IMR-90 (cell line): ENCODE results near the gene EXOC4. TPM values are rescaled to one million over a fixed set of nuclear protein-coding genes. Genes with fewer than 3 reads are reported as not detected.

Experiments used
- ATAC-seq: fragments of 200-7000 bp; cut with Tn5 transposase; 2 replicates; pipeline ENCODE4 v1.9.1; 2020; ENCODE audit warnings: low read depth, mild to moderate bottlenecking, moderate library complexity
- BruUV-seq: library from RNA; stranded (reverse); fragments of 400-500 nt; replicated peaks from 2 replicates; lab custom pipeline; 2021; lab: Mats Ljungman, UMichigan
- CTCF ChIA-PET: fragments of 300-600 bp; formaldehyde crosslinking; extraction: SDS; loops from one replicate; lab custom pipeline; 2021; ENCODE audit warnings: antibody characterized with exemption; lab: Yijun Ruan, JAX
- POLR2A ChIA-PET: fragments of 300-600 bp; sonication (Branson Sonifier 250); formaldehyde crosslinking; loops from one replicate; lab custom pipeline; 2022; ENCODE audit warnings: antibody characterized with exemption; ENCODE audit not compliant: unreplicated experiment; lab: Charles Lee
- DNase-seq: peaks from one replicate; pipeline ENCODE4 v3.0.0; 2013
- H2AFZ ChIP-seq: replicated peaks from 2 replicates; pipeline ENCODE3; 2013; ENCODE audit warnings: low read length, mild to moderate bottlenecking; ENCODE audit not compliant: poor library complexity
- H2AK5ac ChIP-seq: 2 replicates; pipeline ENCODE4 v1.6.1; 2013; ENCODE audit warnings: low read depth, low read length, inconsistent platforms
- H2AK9ac ChIP-seq: replicated peaks from 2 replicates; pipeline ENCODE3; 2013; ENCODE audit warnings: mild to moderate bottlenecking, low read depth, low read length, moderate library complexity; ENCODE audit not compliant: poor library complexity
- H2BK120ac ChIP-seq: 2 replicates; pipeline ENCODE4 v1.6.1; 2013; ENCODE audit warnings: low read depth, low read length, inconsistent platforms
- H2BK15ac ChIP-seq: 3 replicates; pipeline ENCODE4 v1.6.1; 2013; ENCODE audit warnings: low read depth, low read length, inconsistent platforms
- H2BK20ac ChIP-seq: 2 replicates; pipeline ENCODE4 v1.6.1; 2013; ENCODE audit warnings: low read depth, mild to moderate bottlenecking, inconsistent platforms, low read length, moderate library complexity
- H2BK5ac ChIP-seq: 2 replicates; pipeline ENCODE4 v1.6.1; 2013; ENCODE audit warnings: mild to moderate bottlenecking, low read depth, low read length, inconsistent platforms; ENCODE audit not compliant: poor library complexity, severe bottlenecking
- H3K14ac ChIP-seq: replicated peaks from 2 replicates; pipeline ENCODE4 v1.6.1; 2013; ENCODE audit warnings: low read depth, low read length, inconsistent platforms
- H3K18ac ChIP-seq: 2 replicates; pipeline ENCODE4 v1.6.1; 2013; ENCODE audit warnings: low read depth, low read length, control low read depth
- H3K23ac ChIP-seq: 2 replicates; pipeline ENCODE4 v1.6.1; 2013; ENCODE audit warnings: low read depth, low read length, inconsistent platforms
- H3K27ac ChIP-seq: 2 replicates; pipeline ENCODE4 v1.5.1; 2013; ENCODE audit warnings: mild to moderate bottlenecking, control low read depth, low read length; ENCODE audit not compliant: insufficient read depth
- H3K27me3 ChIP-seq: 2 replicates; pipeline ENCODE4 v1.6.1; 2013; ENCODE audit warnings: low read length; ENCODE audit not compliant: control insufficient read depth, insufficient read depth
- H3K36me3 ChIP-seq: 2 replicates; pipeline ENCODE4 v1.6.1; 2013; ENCODE audit warnings: low read length, mixed read lengths; ENCODE audit not compliant: control insufficient read depth, insufficient read depth
- H3K4ac ChIP-seq: 2 replicates; pipeline ENCODE4 v1.6.1; 2013; ENCODE audit warnings: low read depth, low read length, inconsistent platforms
- H3K4me1 ChIP-seq: 2 replicates; pipeline ENCODE4 v1.6.1; 2013; ENCODE audit warnings: low read length, mixed read lengths; ENCODE audit not compliant: control insufficient read depth, insufficient read depth
- H3K4me2 ChIP-seq: 2 replicates; pipeline ENCODE4 v1.6.1; 2013; ENCODE audit warnings: low read depth, mild to moderate bottlenecking, control low read depth, low read length, moderate library complexity
- H3K4me3 ChIP-seq: 2 replicates; pipeline ENCODE4 v1.5.1; 2013; ENCODE audit warnings: low read depth, mild to moderate bottlenecking, control low read depth, low read length, moderate library complexity; ENCODE audit not compliant: insufficient read depth
- H3K56ac ChIP-seq: 2 replicates; pipeline ENCODE4 v1.6.1; 2013; ENCODE audit warnings: low read length, inconsistent platforms; ENCODE audit not compliant: insufficient read depth; ENCODE audit errors: extremely low read depth
- H3K79me1 ChIP-seq, 2 experiments: 2 replicates each; pipeline ENCODE4 v1.6.1; 2013; ENCODE audit warnings: low read length in 2 of 2, inconsistent platforms in 1 of 2, low read depth in 1 of 2
- H3K9ac ChIP-seq: 2 replicates; pipeline ENCODE4 v1.6.1; 2013; ENCODE audit warnings: low read depth, low read length, control low read depth
- H3K9me1 ChIP-seq: 2 replicates; pipeline ENCODE4 v1.6.1; 2013; ENCODE audit warnings: low read length, inconsistent platforms; ENCODE audit not compliant: insufficient read depth
- H3K9me3 ChIP-seq: 2 replicates; pipeline ENCODE4 v1.6.1; 2013; ENCODE audit warnings: low read length; ENCODE audit not compliant: control insufficient read depth, insufficient read depth
- H4K20me1 ChIP-seq: 2 replicates; pipeline ENCODE4 v1.6.1; 2013; ENCODE audit warnings: low read length, inconsistent platforms; ENCODE audit not compliant: insufficient read depth
- H4K5ac ChIP-seq: 2 replicates; pipeline ENCODE4 v1.6.1; 2013; ENCODE audit warnings: mild to moderate bottlenecking, low read depth, low read length, control low read depth
- H4K8ac ChIP-seq, 2 experiments: 2 replicates each; pipeline ENCODE4 v1.6.1; 2013; ENCODE audit warnings: low read depth in 2 of 2, low read length in 2 of 2, control low read depth in 1 of 2, inconsistent platforms in 1 of 2
- H4K91ac ChIP-seq: 2 replicates; pipeline ENCODE4 v1.6.1; 2013; ENCODE audit warnings: low read depth, low read length, inconsistent platforms; ENCODE audit not compliant: insufficient read depth
- BHLHE40 ChIP-seq: fragments of 150-350 bp; IDR thresholded peaks from 2 replicates; pipeline ENCODE4 v1.6.1; 2016; ENCODE audit warnings: mild to moderate bottlenecking, low read depth, low read length
- CEBPB ChIP-seq: IDR thresholded peaks from 2 replicates; pipeline ENCODE4 v1.6.1; 2012; ENCODE audit warnings: low read depth, low read length, improper control_type of control experiment
- CHD1 ChIP-seq: IDR thresholded peaks from 2 replicates; pipeline ENCODE4 v1.6.1; 2012; ENCODE audit warnings: low read depth, low read length, improper control_type of control experiment
- ELK1 ChIP-seq: fragments of 150-350 bp; IDR thresholded peaks from 2 replicates; pipeline ENCODE4 v1.6.1; 2016; ENCODE audit warnings: low read depth, mild to moderate bottlenecking, low read length, moderate library complexity, borderline replicate concordance
- FOS ChIP-seq: fragments of 150-350 bp; IDR thresholded peaks from 2 replicates; pipeline ENCODE4 v1.6.1; 2016; ENCODE audit warnings: low read depth, low read length
- MAFK ChIP-seq: IDR thresholded peaks from 2 replicates; pipeline ENCODE4 v1.6.1; 2012; ENCODE audit warnings: low read depth, low read length, improper control_type of control experiment
- MAZ ChIP-seq: IDR thresholded peaks from 2 replicates; pipeline ENCODE4 v1.6.1; 2012; ENCODE audit warnings: low read depth, mild to moderate bottlenecking, low read length, improper control_type of control experiment, moderate library complexity, borderline replicate concordance
- MXI1 ChIP-seq: IDR thresholded peaks from 2 replicates; pipeline ENCODE4 v1.6.1; 2012; ENCODE audit warnings: low read depth, mild to moderate bottlenecking, low read length, moderate library complexity, borderline replicate concordance
- NFE2L2 ChIP-seq: fragments of 150-350 bp; IDR thresholded peaks from 2 replicates; pipeline ENCODE4 v1.6.1; 2016; ENCODE audit warnings: low read depth, mild to moderate bottlenecking, low read length
- POLR2A ChIP-seq: IDR thresholded peaks from 2 replicates; pipeline ENCODE4 v1.6.1; 2012; ENCODE audit warnings: mild to moderate bottlenecking, low read depth, low read length
- RAD21 ChIP-seq: IDR thresholded peaks from 2 replicates; pipeline ENCODE4 v1.6.1; 2012; ENCODE audit warnings: low read length, improper control_type of control experiment
- RCOR1 ChIP-seq: IDR thresholded peaks from 2 replicates; pipeline ENCODE4 v1.6.1; 2012; ENCODE audit warnings: mild to moderate bottlenecking, low read length, improper control_type of control experiment; ENCODE audit not compliant: insufficient replicate concordance
- RFX5 ChIP-seq: IDR thresholded peaks from 2 replicates; pipeline ENCODE4 v1.8.0; 2012; ENCODE audit warnings: low read depth, mild to moderate bottlenecking, low read length, moderate library complexity
- SMC3 ChIP-seq: fragments of 150-350 bp; IDR thresholded peaks from 2 replicates; pipeline ENCODE4 v1.6.1; 2016; ENCODE audit warnings: low read depth, mild to moderate bottlenecking, antibody characterized with exemption, low read length, moderate library complexity
- WGBS, 2 experiments: methylation state at CpG; one replicate each; pipeline versions ENCODE4 v1.1.5 to v1.1.7; 2013; ENCODE audit warnings: missing lambda C conversion rate in 2 of 2; ENCODE audit not compliant: insufficient read length in 1 of 2; ENCODE audit errors: extremely low coverage in 2 of 2; 5-methylcytosine and 5-hydroxymethylcytosine counted together
- dilution Hi-C: fragments of 300-500 bp; cut with HindIII; formaldehyde crosslinking; loops from one replicate; pipeline ENCODE4 v1.14.3; 2018; ENCODE audit warnings: low sequenced_read_pairs; ENCODE audit not compliant: unreplicated experiment
- in situ Hi-C: fragments of 300-500 bp; cut with MboI; formaldehyde crosslinking; loops from 3 replicates; pipeline ENCODE4 v1.14.3; 2019; ENCODE audit warnings: low sequenced_read_pairs, inconsistent platforms, mixed read lengths
- intact Hi-C: fragments of 100-400 bp; cut with micrococcal nuclease; formaldehyde crosslinking; loops from 2 replicates; pipeline ENCODE4 v1.10.0; 2022
- polyA plus RNA-seq, 3 experiments: library from polyadenylated mRNA; depleted of rRNA; stranded (reverse); fragments of >200 nt; gene quantifications; 2 replicates each; pipeline ENCODE4 v1.2.3, GENCODE V29; 2012; ENCODE audit warnings: low replicate concordance in 1 of 3
- total RNA-seq: library from RNA; depleted of rRNA; stranded (reverse); fragments of >200 nt; gene quantifications from 2 replicates; pipeline ENCODE4 v1.2.3, GENCODE V29; 2012
- TF ChIP-seq, protein P1 (sequence below): conservative IDR thresholded peaks from 2 replicates; pipeline ENCODE4 v1.5.1; 2012; ENCODE audit warnings: mild to moderate bottlenecking, low read depth, low read length, improper control_type of control experiment
- TF ChIP-seq, protein P2 (sequence below): fragments of 150-350 bp; IDR thresholded peaks from 2 replicates; pipeline ENCODE4 v1.6.1; 2017; ENCODE audit warnings: mild to moderate bottlenecking, antibody characterized with exemption, low read length, low read depth

Gene EXOC4
- total and polyA plus RNA-seq, 2 of the 4 experiments (the other 2 are of a cell fraction), result 25.4 to 94.6 TPM

GRCh38 chr7:133672866-133673265, 420.0 kb downstream of the EXOC4 start:
- dilution Hi-C loops (no loop called here), in situ Hi-C loops (no loop called here)
- WGBS, 2 experiments, result no CpG with 5 or more reads among the region's 1 CpG

More at GRCh38 chr7:133672866-133673265, 420.0 kb downstream of the EXOC4 start:
- Histone ChIP-seq H3K4ac (no peak overlapping the region), H2BK15ac (no peak overlapping the region), H3K4me2 (no peak overlapping the region), H3K9ac (no peak overlapping the region), H2AK5ac (no peak overlapping the region), H3K14ac (no peak overlapping the region), H3K56ac (no peak overlapping the region), H3K27ac (no peak overlapping the region), H3K36me3 (no peaks in the 10 kb centered on the region), H4K8ac (no peak overlapping the region), H2BK20ac (no peak overlapping the region), H4K20me1 (no peaks in the 10 kb centered on the region), H3K23ac (no peak overlapping the region), H2BK5ac (no peak overlapping the region), H3K9me1 (no peaks in the 10 kb centered on the region), H3K9me3 (no peaks in the 10 kb centered on the region), H3K79me1 (0 out of 4 replicates have a peak, but pooled peaks cover 0 to 4% of the 10 kb centered on the region in 2 experiments), H3K27me3 (no peaks in the 10 kb centered on the region), H3K4me1 (no peaks in the 10 kb centered on the region), H2AK9ac (no peak overlapping the region), H3K4me3 (no peak overlapping the region), H4K5ac (no peak overlapping the region), H2BK120ac (no peak overlapping the region), H4K91ac (no peak overlapping the region), H3K18ac (no peak overlapping the region), H2AFZ (no peak overlapping the region)
- CTCF ChIA-PET, result no interaction called here
- no peak for DNase-seq
- POLR2A ChIA-PET, result no interaction called here
- intact Hi-C loops, result no loop called here
- BruUV-seq, result no TSS peak
- no peak for ATAC-seq
- TF ChIP-seq CEBPB (no peak), SMC3 (no peak), POLR2A (no peak), RFX5 (no peak), NFE2L2 (no peak), ELK1 (no peak), CHD1 (no peak), RAD21 (no peak), RCOR1 (no peak), MAZ (no peak), BHLHE40 (no peak), MXI1 (no peak), MAFK (no peak), FOS (no peak)
- TF ChIP-seq, protein P1, sequence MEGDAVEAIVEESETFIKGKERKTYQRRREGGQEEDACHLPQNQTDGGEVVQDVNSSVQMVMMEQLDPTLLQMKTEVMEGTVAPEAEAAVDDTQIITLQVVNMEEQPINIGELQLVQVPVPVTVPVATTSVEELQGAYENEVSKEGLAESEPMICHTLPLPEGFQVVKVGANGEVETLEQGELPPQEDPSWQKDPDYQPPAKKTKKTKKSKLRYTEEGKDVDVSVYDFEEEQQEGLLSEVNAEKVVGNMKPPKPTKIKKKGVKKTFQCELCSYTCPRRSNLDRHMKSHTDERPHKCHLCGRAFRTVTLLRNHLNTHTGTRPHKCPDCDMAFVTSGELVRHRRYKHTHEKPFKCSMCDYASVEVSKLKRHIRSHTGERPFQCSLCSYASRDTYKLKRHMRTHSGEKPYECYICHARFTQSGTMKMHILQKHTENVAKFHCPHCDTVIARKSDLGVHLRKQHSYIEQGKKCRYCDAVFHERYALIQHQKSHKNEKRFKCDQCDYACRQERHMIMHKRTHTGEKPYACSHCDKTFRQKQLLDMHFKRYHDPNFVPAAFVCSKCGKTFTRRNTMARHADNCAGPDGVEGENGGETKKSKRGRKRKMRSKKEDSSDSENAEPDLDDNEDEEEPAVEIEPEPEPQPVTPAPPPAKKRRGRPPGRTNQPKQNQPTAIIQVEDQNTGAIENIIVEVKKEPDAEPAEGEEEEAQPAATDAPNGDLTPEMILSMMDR, result no peak
- TF ChIP-seq, protein P2, sequence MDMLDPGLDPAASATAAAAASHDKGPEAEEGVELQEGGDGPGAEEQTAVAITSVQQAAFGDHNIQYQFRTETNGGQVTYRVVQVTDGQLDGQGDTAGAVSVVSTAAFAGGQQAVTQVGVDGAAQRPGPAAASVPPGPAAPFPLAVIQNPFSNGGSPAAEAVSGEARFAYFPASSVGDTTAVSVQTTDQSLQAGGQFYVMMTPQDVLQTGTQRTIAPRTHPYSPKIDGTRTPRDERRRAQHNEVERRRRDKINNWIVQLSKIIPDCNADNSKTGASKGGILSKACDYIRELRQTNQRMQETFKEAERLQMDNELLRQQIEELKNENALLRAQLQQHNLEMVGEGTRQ, result no peak
